ENCODE results near the gene PIGM. TPM values are rescaled to one million over a fixed set of nuclear protein-coding genes. Genes with fewer than 3 reads are reported as not detected.

The PIGM gene
- 7.9 TPM for total RNA-seq (ENCODE audit: insufficient read depth, low replicate concordance)

GRCh38 chr1:160031365-160032164 lies at the start of gene PIGM:
PIGM (minus strand) TSS chr1:160031990; CDS start chr1:160031739, 251 bp downstream.
- DNase-seq (ENCODE audit: low spot score): peak; percentile 97

- peak; percentile 10 for DNase-seq (ENCODE audit: low spot score)
Observed at GRCh38 chr1:160081261-160081936, 49.6 kb upstream of the PIGM start, which contains the start of gene KCNJ9. KCNJ9 (plus strand) TSS chr1:160081538; CDS start chr1:160084031, 2,493 bp downstream.

- DNase-seq (ENCODE audit: low spot score): no peak
Observed at GRCh38 chr1:160080381-160081100, 48.8 kb upstream of the PIGM start.

DNA sequence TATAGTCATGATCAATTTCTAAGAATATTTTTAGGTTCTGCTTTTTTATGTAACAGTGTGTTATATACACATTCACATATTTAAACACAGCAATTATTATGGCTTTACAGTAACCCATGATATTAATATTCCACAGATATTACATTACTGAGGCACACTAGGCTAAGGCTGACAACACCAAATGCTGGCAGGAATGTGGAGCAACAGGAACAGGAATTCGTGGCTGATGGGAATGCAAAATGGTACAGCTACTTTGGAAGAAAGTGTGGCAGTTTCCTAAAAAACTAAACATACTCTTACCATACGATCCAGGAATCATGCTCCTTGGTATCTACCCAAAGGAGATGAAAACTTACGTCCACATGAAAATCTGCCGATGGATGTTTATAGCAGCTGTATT lies 47.7 kb upstream of the PIGM start:
- DNase-seq (ENCODE audit: low spot score): no peak

GRCh38 chr1:160078512-160079195 lies 46.9 kb upstream of the PIGM start:
- DNase-seq (ENCODE audit: low spot score): no peak

DNA sequence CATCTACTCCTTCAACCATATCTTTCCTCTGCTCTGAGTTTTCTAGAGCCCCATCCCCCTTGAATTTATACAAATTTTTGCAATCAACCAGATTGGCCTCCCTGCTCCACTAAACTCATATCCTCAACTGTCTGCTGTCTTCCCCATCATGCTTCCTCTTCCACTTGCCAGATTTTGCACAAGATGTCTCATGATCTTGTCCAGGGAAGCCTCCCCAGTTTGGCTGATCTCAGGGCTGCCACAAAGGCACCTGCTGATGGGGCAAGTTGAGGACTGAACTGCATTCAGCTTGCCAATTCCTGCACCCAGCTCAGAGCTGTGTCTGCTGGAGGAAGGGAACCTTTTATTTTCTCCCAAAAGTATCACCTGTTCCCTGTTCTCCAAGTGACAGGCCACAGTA lies 45.7 kb upstream of the PIGM start:
- DNase-seq (ENCODE audit: low spot score): no peak

- no peak for DNase-seq (ENCODE audit: low spot score)
Observed at GRCh38 chr1:160076295-160076694, 44.5 kb upstream of the PIGM start.

DNA sequence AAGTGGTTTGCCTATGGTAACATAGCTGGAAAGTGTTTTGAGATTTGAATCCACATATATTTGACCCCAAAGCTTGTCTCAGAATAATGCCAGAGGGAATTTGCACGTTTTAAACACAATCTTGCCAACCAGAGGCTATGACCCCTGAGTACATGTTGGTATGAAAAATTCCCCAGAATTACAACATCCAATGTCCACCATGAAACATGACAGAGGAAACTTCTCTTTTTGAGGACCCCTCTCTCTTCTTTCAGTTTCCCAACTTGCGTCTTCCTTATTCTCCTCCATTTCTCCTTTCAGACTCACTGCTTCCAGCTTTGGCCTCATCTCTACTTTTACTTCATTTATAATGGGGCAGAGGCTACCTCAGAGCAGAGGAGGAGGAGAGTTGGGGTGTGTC lies 44.0 kb upstream of the PIGM start:
- DNase-seq (ENCODE audit: low spot score): no peak

DNA sequence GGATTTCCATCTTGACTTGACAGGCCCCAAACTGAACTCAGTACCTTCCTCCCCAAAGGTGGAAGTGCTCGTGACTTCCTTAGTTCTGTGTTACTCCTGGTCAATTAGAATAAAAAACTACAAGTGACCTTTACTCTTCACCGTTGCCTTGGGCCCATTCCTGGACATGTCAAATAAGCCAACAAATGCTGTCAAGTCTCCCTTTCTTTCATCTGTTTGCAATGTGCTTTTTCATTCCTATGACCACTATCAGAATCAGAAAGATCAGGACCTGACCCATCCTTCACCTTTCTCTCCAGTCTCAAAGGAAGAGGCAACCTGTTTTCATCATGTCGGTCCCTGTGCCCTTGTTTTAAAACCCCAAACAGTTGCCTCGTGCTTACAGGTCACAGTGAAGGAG lies 43.1 kb upstream of the PIGM start:
- DNase-seq (ENCODE audit: low spot score): no peak

DNA sequence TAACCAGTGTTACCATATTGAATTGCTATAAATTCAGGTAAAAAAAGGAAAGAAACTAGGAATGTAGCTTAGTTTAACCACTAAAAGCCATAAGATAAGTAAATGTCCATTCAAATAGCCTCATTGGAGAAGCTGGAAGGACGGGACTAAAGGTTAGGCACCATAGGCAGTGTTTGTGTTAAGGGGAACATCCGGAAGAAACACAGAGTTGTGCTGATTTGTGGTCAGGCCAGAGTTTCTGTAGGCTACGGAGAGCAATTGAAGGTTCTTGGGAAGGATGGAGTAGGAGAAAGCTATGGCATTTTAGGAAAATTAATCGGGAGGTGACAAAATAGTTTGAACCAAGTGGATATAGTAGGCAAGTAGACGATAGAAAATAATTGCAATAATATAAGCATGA lies 39.5 kb upstream of the PIGM start:
- no peak for DNase-seq (ENCODE audit: low spot score)

DNA sequence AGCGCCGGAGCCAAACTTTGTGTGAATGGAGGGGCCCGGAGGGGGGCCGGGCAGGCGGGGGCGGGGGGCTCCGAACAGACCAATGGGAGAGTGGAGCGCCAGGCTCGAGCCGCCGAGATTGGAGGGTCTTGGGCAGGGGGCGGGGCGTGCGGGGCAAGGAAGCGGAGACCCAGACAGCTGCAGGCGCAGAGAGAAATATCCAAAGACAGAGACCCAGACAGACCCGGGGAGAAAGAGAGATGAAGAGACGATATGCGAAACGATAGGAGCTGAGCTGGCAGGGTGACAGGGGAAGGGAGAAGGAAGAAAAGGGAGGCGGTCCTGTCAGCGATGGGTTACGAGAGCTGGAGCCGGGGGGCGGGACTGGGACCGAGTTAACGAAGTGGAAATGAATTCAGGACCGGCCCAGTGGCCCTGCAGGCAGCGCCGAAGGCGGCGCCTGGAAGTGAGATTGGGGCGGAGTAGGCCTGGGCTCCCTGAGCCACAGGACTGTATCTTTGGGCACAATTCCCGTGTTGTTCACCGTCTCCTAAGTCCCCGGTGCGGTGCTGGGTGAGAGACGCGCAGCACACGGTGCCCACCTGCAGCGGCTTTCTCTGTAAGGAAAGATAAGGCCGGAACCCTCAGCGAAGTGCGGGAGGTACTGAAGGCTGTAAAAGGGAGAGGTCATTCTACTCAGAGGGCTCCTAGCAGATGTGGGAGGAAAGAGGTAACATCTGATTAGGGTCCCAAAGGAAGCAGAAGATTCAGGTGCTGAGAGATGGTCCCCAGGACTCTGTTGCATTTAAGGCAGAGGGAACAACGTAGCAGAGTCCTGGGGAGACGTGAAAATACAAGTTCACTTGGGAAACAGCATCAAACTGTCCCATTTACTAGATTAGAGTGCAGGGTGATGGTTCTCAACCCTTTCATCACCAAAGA lies 38.7 kb upstream of the PIGM start:
- DNase-seq (ENCODE audit: low spot score): peak; percentile 85

GRCh38 chr1:160069460-160070231 lies 37.9 kb upstream of the PIGM start, which contains the start of gene KCNJ10:
KCNJ10 (minus strand) TSS chr1:160070160; CDS start chr1:160042532, 27,628 bp downstream.
- DNase-seq (ENCODE audit: low spot score): no peak

DNA sequence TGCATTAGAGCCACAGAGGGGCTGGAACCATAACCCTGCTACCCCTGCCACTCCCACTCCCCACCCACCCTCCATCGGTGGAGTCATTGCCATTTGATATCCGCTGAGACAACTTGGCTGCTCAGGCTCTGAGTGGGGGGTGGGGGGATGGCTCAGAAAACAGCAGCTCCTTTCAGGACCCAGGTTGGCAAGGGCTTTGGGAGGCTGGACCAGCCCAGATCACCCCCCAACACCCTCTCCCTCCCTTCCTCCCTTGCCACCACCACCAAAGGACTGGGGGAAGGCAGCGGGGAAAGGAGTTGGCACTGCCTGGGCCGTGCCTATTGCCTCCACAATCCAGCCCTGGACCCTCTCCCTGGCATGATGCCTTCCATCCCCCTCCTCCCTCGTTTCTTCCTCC lies 36.4 kb upstream of the PIGM start:
- no peak for DNase-seq (ENCODE audit: low spot score)

GRCh38 chr1:160066829-160067745 lies 35.3 kb upstream of the PIGM start:
- no peak for DNase-seq (ENCODE audit: low spot score)

DNA sequence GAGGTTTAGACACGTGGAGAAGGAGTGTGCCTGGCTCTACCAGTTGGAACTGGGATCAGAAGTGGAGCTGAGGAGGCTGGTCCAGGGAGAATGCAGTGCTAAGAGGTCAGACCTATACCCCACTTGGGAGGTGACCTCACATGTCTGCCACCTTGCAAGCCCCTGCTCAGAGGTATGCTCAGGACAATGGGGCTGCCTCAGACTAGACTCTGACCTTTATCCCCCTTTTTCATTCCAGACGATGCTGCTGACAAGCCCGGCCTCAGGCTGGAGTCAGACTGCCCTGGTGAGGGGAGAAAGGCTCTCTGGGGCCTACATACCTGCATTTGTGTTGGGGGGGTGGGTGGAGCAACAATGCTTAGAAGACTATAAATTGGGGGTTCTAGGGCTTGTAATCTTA lies 33.0 kb upstream of the PIGM start:
- DNase-seq (ENCODE audit: low spot score): no peak

- no peak for DNase-seq (ENCODE audit: low spot score)
Observed at GRCh38 chr1:160064164-160064563, 32.4 kb upstream of the PIGM start.

DNA sequence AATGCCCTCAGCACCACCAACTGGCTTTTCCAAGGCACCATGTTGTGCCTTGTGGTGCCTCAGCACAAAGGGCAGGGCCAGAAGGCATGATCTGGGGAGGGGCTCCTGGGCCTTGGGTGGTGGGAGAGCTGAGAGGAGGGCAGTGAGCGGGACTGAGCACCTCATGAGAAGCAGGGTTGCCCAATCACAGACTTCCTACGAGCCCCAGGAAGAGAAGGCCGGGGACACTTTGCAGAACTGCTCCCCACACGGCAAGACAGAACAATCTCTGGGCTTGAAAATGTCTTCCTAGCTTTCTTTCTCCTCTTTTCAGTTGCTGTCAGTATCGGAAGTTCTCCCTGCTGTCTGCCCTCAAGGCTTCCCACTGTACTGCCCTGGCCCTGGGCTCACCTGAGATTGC lies 31.4 kb upstream of the PIGM start:
- no peak for DNase-seq (ENCODE audit: low spot score)

DNA sequence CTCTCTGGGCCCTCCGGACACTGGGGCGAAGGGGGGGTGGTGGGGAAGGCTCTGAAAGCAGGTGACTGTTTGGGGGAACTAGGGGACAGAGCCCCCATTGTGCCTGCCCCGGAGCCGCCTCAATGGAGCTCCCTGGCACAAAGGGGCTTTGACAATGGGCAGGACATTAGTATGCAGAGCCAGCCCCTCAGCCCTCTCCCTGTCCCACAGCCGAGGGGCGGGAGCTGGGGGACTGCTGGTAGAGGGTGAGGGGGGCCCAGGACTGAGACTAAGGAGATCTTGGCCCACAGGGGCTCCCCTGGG lies 30.4 kb upstream of the PIGM start:
- DNase-seq (ENCODE audit: low spot score): no peak
